ENCODE measurements around the gene KCNK4. TPM values are rescaled to one million over a fixed set of nuclear protein-coding genes. Genes with fewer than 3 reads are reported as not detected.

KCNK4 gene
- total and polyA plus RNA-seq, 2 of the 13 experiments (the other 11 are each of a cell fraction or from before 2014, with no cell fraction given) = not detected

- TF ChIP-seq HES4 (CRISPR knock-in tag; IDR thresholded peaks at IDR 0.05; ENCODE audit: borderline replicate concordance) (0 out of 2 replicates have a peak, but pooled peaks have one; percentile 41), MLLT10 (CRISPR knock-in tag; IDR thresholded peaks at IDR 0.05) (no peak), SP5 (CRISPR knock-in tag; IDR thresholded peaks at IDR 0.05; ENCODE audit: borderline replicate concordance, low read depth) (peak; percentile 28; the same call in 1 of the 2 replicates), ZNF790 (CRISPR knock-in tag; IDR thresholded peaks at IDR 0.05; ENCODE audit: borderline replicate concordance) (peak; percentile 21; the same call in 1 of the 2 replicates), KDM6A (CRISPR knock-in tag; IDR thresholded peaks at IDR 0.05; ENCODE audit: low read depth) (no peak), ZFP82 (CRISPR knock-in tag; IDR thresholded peaks at IDR 0.05; ENCODE audit: borderline replicate concordance) (no peak), POLR2A (IDR thresholded peaks at IDR 0.05; ENCODE audit: insufficient read depth in 1 of 2, low read depth in 2 of 2, low read length in 2 of 2) (peak; percentile 12 to 44; a peak in 3 of 4 replicates), ZNF44 (CRISPR knock-in tag; IDR thresholded peaks at IDR 0.05) (0 out of 2 replicates have a peak, but pooled peaks have one; percentile 2), TFAP4 (IDR thresholded peaks at IDR 0.05; ENCODE audit: borderline replicate concordance, low read depth) (0 out of 2 replicates have a peak, but pooled peaks have one; percentile 3), ZGPAT (CRISPR knock-in tag; IDR thresholded peaks at IDR 0.05) (peak; percentile 38; the same call in 1 of the 2 replicates), KDM1A (CRISPR knock-in tag; IDR thresholded peaks at IDR 0.05) (no peak), BCL6 (CRISPR knock-in tag; IDR thresholded peaks at IDR 0.05) (no peak), KLF6 (CRISPR knock-in tag; IDR thresholded peaks at IDR 0.05) (0 out of 2 replicates have a peak, but pooled peaks have one; percentile 36), ZNF563 (CRISPR knock-in tag; IDR thresholded peaks at IDR 0.05) (peak; percentile 74), SAP130 (CRISPR knock-in tag; IDR thresholded peaks at IDR 0.05; ENCODE audit: low read depth) (peak; percentile 46), RBFOX2 (IDR thresholded peaks at IDR 0.05; ENCODE audit: low read depth, low read length) (peak; percentile 86), AGO1 (IDR thresholded peaks at IDR 0.05; ENCODE audit: low read depth, low read length, poor library complexity, severe bottlenecking) (peak; percentile 100), EED (CRISPR knock-in tag; IDR thresholded peaks at IDR 0.05) (0 out of 2 replicates have a peak, but pooled peaks have one; percentile 49), ELF1 (CRISPR knock-in tag; IDR thresholded peaks at IDR 0.05) (peak; percentile 81), EHMT2 (IDR thresholded peaks at IDR 0.05; ENCODE audit: borderline replicate concordance, low read depth, low read length) (no peak), GMEB1 (CRISPR knock-in tag; IDR thresholded peaks at IDR 0.05; ENCODE audit: borderline replicate concordance) (0 out of 2 replicates have a peak, but pooled peaks have one; percentile 7), ZNF234 (CRISPR knock-in tag; conservative IDR thresholded peaks at IDR 0.05) (no peak), ZNF343 (CRISPR knock-in tag; IDR thresholded peaks at IDR 0.05) (no peak), TEF (CRISPR knock-in tag; IDR thresholded peaks at IDR 0.05) (no peak), ZNF615 (CRISPR knock-in tag; IDR thresholded peaks at IDR 0.05; ENCODE audit: borderline replicate concordance) (no peak), GATAD1 (CRISPR knock-in tag; IDR thresholded peaks at IDR 0.05) (peak; percentile 40; the same call in 1 of the 2 replicates)
These were observed 5.9 kb upstream of the KCNK4 start, which contains the start of gene GPR137 (continued) for GRCh38 chr11:64284962-64285884.

Data from HepG2 (cell line).